Mesendoderm (in vitro differentiated cells): ENCODE results near the gene OR8D1.

Source experiments
- DNase-seq: peaks from one replicate; pipeline ENCODE4 v3.0.0; 2013
- H2AK5ac ChIP-seq: 2 replicates; pipeline ENCODE4 v1.6.1; 2013; ENCODE audit warnings: low read length, inconsistent platforms
- H2BK120ac ChIP-seq: 2 replicates; pipeline ENCODE4 v1.6.1; 2013; ENCODE audit warnings: low read depth, mild to moderate bottlenecking, low read length, moderate library complexity, mixed read lengths
- H2BK15ac ChIP-seq: replicated peaks from 2 replicates; pipeline ENCODE4 v1.6.1; 2013; ENCODE audit warnings: low read depth, mild to moderate bottlenecking, moderate library complexity
- H2BK5ac ChIP-seq: 2 replicates; pipeline ENCODE4 v1.6.1; 2013; ENCODE audit warnings: low read length, inconsistent platforms
- H3K18ac ChIP-seq: 2 replicates; pipeline ENCODE4 v1.6.1; 2013; ENCODE audit warnings: mild to moderate bottlenecking, low read length, mixed read lengths
- H3K23ac ChIP-seq: one replicate; pipeline ENCODE4 v1.6.1; 2013; ENCODE audit warnings: low read length
- H3K27ac ChIP-seq: 2 replicates; pipeline ENCODE4 v1.5.1; 2013; ENCODE audit warnings: low read depth, mild to moderate bottlenecking, inconsistent platforms, low read length, moderate library complexity
- H3K27me3 ChIP-seq: 2 replicates; pipeline ENCODE4 v1.6.1; 2013; ENCODE audit warnings: low read length, control low read depth, mild to moderate bottlenecking, inconsistent platforms; ENCODE audit not compliant: insufficient read depth, poor library complexity
- H3K36me3 ChIP-seq: 2 replicates; pipeline ENCODE4 v1.6.1; 2013; ENCODE audit warnings: low read length, inconsistent platforms; ENCODE audit not compliant: control insufficient read depth, insufficient read depth
- H3K4ac ChIP-seq: one replicate; pipeline ENCODE4 v1.6.1; 2013; ENCODE audit warnings: low read depth, mild to moderate bottlenecking, low read length, moderate library complexity
- H3K4me1 ChIP-seq: 2 replicates; pipeline ENCODE4 v1.6.1; 2013; ENCODE audit warnings: low read depth, low read length, inconsistent platforms; ENCODE audit not compliant: control insufficient read depth
- H3K4me2 ChIP-seq: 2 replicates; pipeline ENCODE4 v1.6.1; 2013; ENCODE audit warnings: low read length
- H3K4me3 ChIP-seq: 2 replicates; pipeline ENCODE4 v1.5.1; 2013; ENCODE audit warnings: mild to moderate bottlenecking, low read length
- H3K56ac ChIP-seq: one replicate; pipeline ENCODE4 v1.6.1; 2013; ENCODE audit warnings: low read length
- H3K79me1 ChIP-seq: 2 replicates; pipeline ENCODE4 v1.6.1; 2013; ENCODE audit warnings: low read length, inconsistent platforms
- H3K79me2 ChIP-seq: 2 replicates; pipeline ENCODE4 v1.6.1; 2013; ENCODE audit warnings: mild to moderate bottlenecking, low read length; ENCODE audit not compliant: control insufficient read depth, insufficient read depth
- H3K9ac ChIP-seq: 2 replicates; pipeline ENCODE4 v1.6.1; 2013; ENCODE audit warnings: low read length, inconsistent platforms
- H4K5ac ChIP-seq: one replicate; pipeline ENCODE4 v1.6.1; 2013; ENCODE audit warnings: low read length
- H4K8ac ChIP-seq: one replicate; pipeline ENCODE4 v1.6.1; 2013; ENCODE audit warnings: low read depth, mild to moderate bottlenecking, control low read depth, low read length, moderate library complexity
- WGBS: extraction: QIAGEN DNeasy Blood & Tissue Kit; methylation state at CpG from one replicate; pipeline ENCODE4 v1.1.7; 2013; ENCODE audit warnings: low lambda C conversion rate, missing lambda C conversion rate; ENCODE audit not compliant: insufficient coverage; ENCODE audit errors: extremely low coverage; 5-methylcytosine and 5-hydroxymethylcytosine counted together

OR8D1 gene

GRCh38 chr11:124339396-124340141, 25.8 kb upstream of the OR8D1 start:
- no peak overlapping the region for H2BK120ac ChIP-seq
- H3K36me3 ChIP-seq = no peaks in the 10 kb centered on the region
- H4K8ac ChIP-seq = no peak overlapping the region
- H3K4me1 ChIP-seq = no peaks in the 10 kb centered on the region
- H3K4ac ChIP-seq = no peak overlapping the region
- H3K18ac ChIP-seq = no peak overlapping the region
- H3K23ac ChIP-seq = no peak overlapping the region
- H3K79me1 ChIP-seq = no peaks in the 10 kb centered on the region
- DNase-seq = no peak
- no CpG with 5 or more reads among the region's 6 CpGs for WGBS
- no peak overlapping the region for H3K27ac ChIP-seq
- H2AK5ac ChIP-seq = no peak overlapping the region
- H3K4me3 ChIP-seq = no peak overlapping the region
- no peak overlapping the region for H3K9ac ChIP-seq
- no peak overlapping the region for H2BK15ac ChIP-seq
- H4K5ac ChIP-seq = no peak overlapping the region
- H3K56ac ChIP-seq = no peak overlapping the region
- no peak overlapping the region for H3K4me2 ChIP-seq
- H3K27me3 ChIP-seq = no peaks in the 10 kb centered on the region
- H3K79me2 ChIP-seq = no peaks in the 10 kb centered on the region
- H2BK5ac ChIP-seq = no peak overlapping the region

DNA sequence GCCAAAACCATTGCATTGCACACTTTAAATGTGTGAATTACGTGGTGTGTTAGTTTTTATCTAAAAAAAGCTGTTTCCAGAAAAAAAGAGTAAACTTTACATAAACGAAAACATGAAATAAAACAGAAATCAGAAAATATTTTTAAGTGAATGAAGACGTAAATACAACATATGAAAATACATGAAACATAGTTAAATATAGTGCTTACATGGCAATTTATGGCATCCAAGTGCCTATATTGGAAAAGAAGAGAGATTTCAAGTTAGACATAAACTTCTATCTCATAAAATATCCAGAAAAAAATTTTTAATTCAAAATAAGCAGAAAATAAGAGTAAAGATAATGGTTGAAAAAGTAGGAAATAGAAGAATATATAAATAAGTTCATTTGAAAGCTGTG, 18.1 kb upstream of the OR8D1 start:
- Histone ChIP-seq H3K79me2 (no peaks in the 10 kb centered on the region), H3K36me3 (no peaks in the 10 kb centered on the region), H2AK5ac (no peak overlapping the region), H3K4me3 (no peak overlapping the region), H3K56ac (no peak overlapping the region), H3K4me2 (no peak overlapping the region), H2BK5ac (no peak overlapping the region), H3K27me3 (no peaks in the 10 kb centered on the region), H4K5ac (no peak overlapping the region), H3K18ac (no peak overlapping the region), H3K79me1 (no peaks in the 10 kb centered on the region), H3K4me1 (no peaks in the 10 kb centered on the region), H3K27ac (no peak overlapping the region), H2BK15ac (no peak overlapping the region), H3K9ac (no peak overlapping the region), H2BK120ac (no peak overlapping the region), H3K4ac (no peak overlapping the region), H3K23ac (no peak overlapping the region), H4K8ac (no peak overlapping the region)
- WGBS = no CpG with 5 or more reads among the region's 3 CpGs
- no peak for DNase-seq

GRCh38 chr11:124329787-124330478, 16.2 kb upstream of the OR8D1 start:
- Histone ChIP-seq H4K8ac (no peak overlapping the region), H2BK15ac (no peak overlapping the region), H3K4me1 (no peaks in the 10 kb centered on the region), H2AK5ac (no peak overlapping the region), H3K27me3 (no peaks in the 10 kb centered on the region), H3K4ac (no peak overlapping the region), H4K5ac (no peak overlapping the region), H3K18ac (no peak overlapping the region), H3K36me3 (no peaks in the 10 kb centered on the region), H2BK120ac (no peak overlapping the region), H3K56ac (no peak overlapping the region), H3K79me1 (no peaks in the 10 kb centered on the region), H3K79me2 (no peaks in the 10 kb centered on the region), H3K23ac (no peak overlapping the region), H3K9ac (no peak overlapping the region), H2BK5ac (no peak overlapping the region), H3K4me2 (no peak overlapping the region), H3K27ac (no peak overlapping the region), H3K4me3 (no peak overlapping the region)
- no peak for DNase-seq
- WGBS = no CpG with 5 or more reads among the region's 2 CpGs

DNA sequence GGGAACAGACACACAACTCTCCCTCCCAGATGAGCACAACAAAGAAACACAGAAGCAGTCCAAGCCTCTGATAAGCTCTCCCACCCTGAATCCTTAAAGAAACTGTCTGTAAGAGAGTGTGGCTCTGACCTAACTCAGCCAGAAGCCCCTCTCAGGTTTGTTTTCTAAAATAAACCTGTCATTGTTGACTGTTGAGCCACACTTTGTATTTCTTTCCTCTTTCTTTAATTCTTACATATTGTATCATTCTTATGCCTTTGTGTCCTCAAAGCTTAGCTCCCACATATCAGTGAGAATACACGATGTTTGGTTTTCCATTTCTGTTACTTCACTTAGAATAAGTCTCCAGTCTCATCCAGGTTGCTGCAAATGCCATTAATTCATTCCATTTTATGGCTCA, 14.0 kb upstream of the OR8D1 start:
- no CpG with 5 or more reads among the region's 1 CpG for WGBS
- no peaks in the 10 kb centered on the region for H3K79me1 ChIP-seq
- H4K5ac ChIP-seq = no peak overlapping the region
- H2BK15ac ChIP-seq = no peak overlapping the region
- H3K4ac ChIP-seq = no peak overlapping the region
- no peak overlapping the region for H3K4me3 ChIP-seq
- no peak overlapping the region for H3K27ac ChIP-seq
- no peak overlapping the region for H2AK5ac ChIP-seq
- H3K9ac ChIP-seq = no peak overlapping the region
- H3K4me2 ChIP-seq = no peak overlapping the region
- H3K18ac ChIP-seq = no peak overlapping the region
- no peak overlapping the region for H3K56ac ChIP-seq
- no peak overlapping the region for H3K23ac ChIP-seq
- H3K4me1 ChIP-seq = no peaks in the 10 kb centered on the region
- H3K36me3 ChIP-seq = no peaks in the 10 kb centered on the region
- H3K79me2 ChIP-seq = no peaks in the 10 kb centered on the region
- no peaks in the 10 kb centered on the region for H3K27me3 ChIP-seq
- no peak overlapping the region for H2BK120ac ChIP-seq
- H2BK5ac ChIP-seq = no peak overlapping the region
- no peak for DNase-seq
- no peak overlapping the region for H4K8ac ChIP-seq

DNA sequence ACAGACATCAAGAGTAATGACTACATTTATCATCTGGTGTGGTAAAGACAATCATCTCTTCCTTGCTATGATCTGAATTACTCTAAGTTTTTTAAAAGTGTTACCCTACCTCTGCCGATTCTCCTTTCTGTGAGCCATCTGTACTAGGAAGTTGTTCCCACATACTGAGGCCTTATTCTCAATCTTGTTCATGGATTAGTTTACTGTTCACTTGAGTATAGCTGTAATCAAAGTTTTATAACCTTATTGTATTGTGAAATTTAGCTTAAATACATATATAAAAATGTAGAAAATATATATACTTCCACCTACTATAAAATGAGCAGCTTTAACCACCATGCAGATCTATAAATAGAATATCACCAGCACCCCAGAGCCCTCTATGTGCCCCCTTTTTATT, 8.6 kb upstream of the OR8D1 start:
- no peak overlapping the region for H3K18ac ChIP-seq
- no peak overlapping the region for H2AK5ac ChIP-seq
- no peak overlapping the region for H3K4ac ChIP-seq
- no peaks in the 10 kb centered on the region for H3K27me3 ChIP-seq
- no peak overlapping the region for H4K8ac ChIP-seq
- H3K4me1 ChIP-seq = no peaks in the 10 kb centered on the region
- no peak overlapping the region for H4K5ac ChIP-seq
- H3K27ac ChIP-seq = no peak overlapping the region
- no peak overlapping the region for H3K9ac ChIP-seq
- no peak overlapping the region for H2BK15ac ChIP-seq
- H3K4me2 ChIP-seq = no peak overlapping the region
- H3K79me2 ChIP-seq = no peaks in the 10 kb centered on the region
- no peak overlapping the region for H3K4me3 ChIP-seq
- no peaks in the 10 kb centered on the region for H3K36me3 ChIP-seq
- WGBS = no CpG with 5 or more reads among the region's 1 CpG
- H3K23ac ChIP-seq = no peak overlapping the region
- no peak overlapping the region for H2BK120ac ChIP-seq
- H2BK5ac ChIP-seq = no peak overlapping the region
- DNase-seq = no peak
- H3K56ac ChIP-seq = no peak overlapping the region
- no peaks in the 10 kb centered on the region for H3K79me1 ChIP-seq
